NT2/D1 (cell line): Measurements from ENCODE around the gene CAMK2B.

ENCODE experiments used
- SUZ12 ChIP-seq: IDR thresholded peaks from 2 replicates; pipeline ENCODE4 v1.6.1; 2011; ENCODE audit not compliant: insufficient read length, insufficient read depth; ENCODE audit errors: extremely low read depth
- YY1 ChIP-seq: IDR thresholded peaks from 2 replicates; pipeline ENCODE4 v1.6.1; 2011; ENCODE audit not compliant: insufficient read length, insufficient read depth
- ZNF274 ChIP-seq: IDR thresholded peaks from 2 replicates; pipeline ENCODE4 v1.6.1; 2011; ENCODE audit warnings: mild to moderate bottlenecking, low read depth, low read length

- TF ChIP-seq YY1 (no peak), ZNF274 (no peak), SUZ12 (no peak)
Measured at GRCh38 chr7:44330331-44330730, 4.9 kb upstream of the CAMK2B start.
